HG02610 (cell line): ENCODE measurements around the gene CERK.
A peak's percentile ranks its signal among the peaks of the same experiment; 100 is the strongest.

Experiments
- ATAC-seq: cut with Tn5 transposase; IDR thresholded peaks from one replicate; pipeline ENCODE4 v1.9.1; 2021; ENCODE audit warnings: mild to moderate bottlenecking, moderate library complexity; ENCODE audit not compliant: unreplicated experiment

The CERK gene

GRCh38 chr22:46703996-46704370, 34.1 kb downstream of the CERK start:
- no peak for ATAC-seq

GRCh38 chr22:46703171-46703995, 34.7 kb downstream of the CERK start:
- ATAC-seq, result no peak

- no peak for ATAC-seq
These were observed 36.8 kb downstream of the CERK start for GRCh38 chr22:46701262-46701661.

GRCh38 chr22:46699091-46699490, 39.0 kb downstream of the CERK start:
- ATAC-seq, result no peak

GRCh38 chr22:46697811-46698515, 40.1 kb downstream of the CERK start:
- ATAC-seq, result no peak

- ATAC-seq, result no peak
These were observed 41.4 kb downstream of the CERK start for GRCh38 chr22:46696614-46697013.

- no peak for ATAC-seq
These were observed 41.9 kb downstream of the CERK start for GRCh38 chr22:46696229-46696518.

- no peak for ATAC-seq
These were observed 42.5 kb downstream of the CERK start for GRCh38 chr22:46695346-46696228.

- ATAC-seq, result no peak
These were observed 43.5 kb downstream of the CERK start for GRCh38 chr22:46694416-46695170.

GRCh38 chr22:46693634-46694415, 44.2 kb downstream of the CERK start:
- ATAC-seq, result no peak

GRCh38 chr22:46691571-46691970, 46.5 kb downstream of the CERK start:
- ATAC-seq, result no peak

GRCh38 chr22:46690146-46690545, 47.9 kb downstream of the CERK start:
- no peak for ATAC-seq

- ATAC-seq, result no peak
These were observed 49.1 kb downstream of the CERK start for GRCh38 chr22:46688949-46689348.

- ATAC-seq, result no peak
These were observed 50.6 kb downstream of the CERK start for GRCh38 chr22:46687460-46687859.

GRCh38 chr22:46687048-46687444, 51.0 kb downstream of the CERK start:
- ATAC-seq, result no peak

- no peak for ATAC-seq
These were observed 51.6 kb downstream of the CERK start for GRCh38 chr22:46686221-46687047.

GRCh38 chr22:46684706-46685105, 53.3 kb downstream of the CERK start:
- ATAC-seq, result peak; percentile 78

- ATAC-seq, result no peak
These were observed 55.9 kb downstream of the CERK start for GRCh38 chr22:46682011-46682731.

GRCh38 chr22:46681010-46681409, 57.0 kb downstream of the CERK start:
- ATAC-seq, result no peak
